Stimulated activated CD4-positive, alpha-beta T cell treated with anti-CD3 and anti-CD28 coated beads, Interleukin-12 subunit alpha, Interleukin-12 subunit beta, amount 100 ng/mL, for 24 hours (primary cell): ENCODE measurements around the gene CADM2.

ENCODE experiments used
- DNase-seq, 2 experiments: peaks; one replicate each; pipeline ENCODE4 v3.0.0-alpha.2; 2020; ENCODE audit warnings: low read depth in 2 of 2

The CADM2 gene

GRCh38 chr3:85316252-85316651 lies 357.5 kb downstream of the CADM2 start:
- DNase-seq = no peak

GRCh38 chr3:85321892-85322291 lies 363.1 kb downstream of the CADM2 start:
- no peak for DNase-seq

GRCh38 chr3:85330071-85330470 lies 371.3 kb downstream of the CADM2 start:
- DNase-seq = no peak

GRCh38 chr3:85337895-85338294 lies 379.1 kb downstream of the CADM2 start:
- DNase-seq = no peak

GRCh38 chr3:85342915-85343314 lies 384.1 kb downstream of the CADM2 start:
- no peak for DNase-seq

GRCh38 chr3:85355572-85355971 lies 396.8 kb downstream of the CADM2 start:
- no peak for DNase-seq

- no peak for DNase-seq
Observed at GRCh38 chr3:85360742-85361387, 402.1 kb downstream of the CADM2 start.

GRCh38 chr3:85364296-85364909 lies 405.6 kb downstream of the CADM2 start:
- no peak for DNase-seq

- no peak for DNase-seq
Observed at GRCh38 chr3:85370341-85370740, 411.6 kb downstream of the CADM2 start.

- no peak for DNase-seq
Observed at GRCh38 chr3:85376131-85376530, 417.3 kb downstream of the CADM2 start.

GRCh38 chr3:85377115-85377514 lies 418.3 kb downstream of the CADM2 start:
- DNase-seq = no peak

- DNase-seq = no peak
Observed at GRCh38 chr3:85384372-85384771, 425.6 kb downstream of the CADM2 start.

GRCh38 chr3:85387913-85388505 lies 429.2 kb downstream of the CADM2 start:
- DNase-seq = no peak

GRCh38 chr3:85394424-85394823 lies 435.6 kb downstream of the CADM2 start:
- no peak for DNase-seq

GRCh38 chr3:85397434-85397833 lies 438.6 kb downstream of the CADM2 start:
- no peak for DNase-seq

- no peak for DNase-seq
Observed at GRCh38 chr3:85426121-85426520, 467.3 kb downstream of the CADM2 start.

- no peak for DNase-seq
Observed at GRCh38 chr3:85427467-85427866, 468.7 kb downstream of the CADM2 start.

- DNase-seq = no peak
Observed at GRCh38 chr3:85432081-85432480, 473.3 kb downstream of the CADM2 start.

GRCh38 chr3:85433319-85433718 lies 474.5 kb downstream of the CADM2 start:
- DNase-seq = no peak

GRCh38 chr3:85455561-85456200 lies 496.9 kb downstream of the CADM2 start:
- DNase-seq = no peak

GRCh38 chr3:85474241-85474640 lies 515.5 kb downstream of the CADM2 start:
- no peak for DNase-seq

- no peak for DNase-seq
Observed at GRCh38 chr3:85475346-85475745, 516.6 kb downstream of the CADM2 start.
